Measurements from ENCODE around the gene C2orf15. TPM values are rescaled to one million over a fixed set of nuclear protein-coding genes. Genes with fewer than 3 reads are reported as not detected.

C2orf15 gene
- total RNA-seq, 1 experiment from 2014 or later: 1.5 TPM

- in situ Hi-C loops (cut with HindIII; ENCODE audit: low pct_unique_long_range_greater_than_20kb, low sequenced_read_pairs) (no loop called here), intact Hi-C loops (cut with micrococcal nuclease; ENCODE audit: unreplicated experiment) (no loop called here)
- H3K36me3 ChIP-seq (ENCODE audit: control insufficient read depth, insufficient read depth, low read length): 0 out of 2 replicates have a peak, but pooled peaks cover 5% of the 10 kb centered on the region
- no peaks in the 10 kb centered on the region for H3K9me3 ChIP-seq (ENCODE audit: control insufficient read depth, insufficient read depth, low read depth, low read length)
- no peak overlapping the region for H3K4me3 ChIP-seq (ENCODE audit: low read depth in 2 of 2, low read length in 2 of 2)
- TF ChIP-seq REST (IDR thresholded peaks at IDR 0.05; ENCODE audit: insufficient read depth in 1 of 2, low read depth in 2 of 2, low read length in 1 of 2) (no peak), SIN3A (IDR thresholded peaks at IDR 0.05; ENCODE audit: borderline replicate concordance, insufficient read depth, low read depth, low read length) (no peak), POLR2AphosphoS5 (IDR thresholded peaks at IDR 0.05; ENCODE audit: low read depth, low read length) (no peak), CTCF (IDR thresholded peaks at IDR 0.05) (no peak), TCF7L2 (IDR thresholded peaks at IDR 0.05; ENCODE audit: low read depth, low read length) (no peak)
- peaks cover 14% of the 10 kb centered on the region for H3K4me1 ChIP-seq (ENCODE audit: control insufficient read depth, insufficient read depth, low read length)
- BruUV-seq (replicated peaks): no TSS peak
- no peak for DNase-seq (ENCODE audit: low read depth, low spot score)
- ATAC-seq: no peak
- no peaks in the 10 kb centered on the region for H3K27me3 ChIP-seq (ENCODE audit: control insufficient read depth, insufficient read depth, low read length)
- POLR2A ChIA-PET: no interaction called here
- no peak overlapping the region for H3K27ac ChIP-seq (ENCODE audit: low read length)
- CTCF ChIA-PET: no interaction called here
Observed at GRCh38 chr2:99152199-99152895, 10.8 kb downstream of the C2orf15 start.

- Histone ChIP-seq H3K9me3 (ENCODE audit: control insufficient read depth, insufficient read depth, low read depth, low read length) (no peaks in the 10 kb centered on the region), H3K4me3 (ENCODE audit: low read depth in 2 of 2, low read length in 2 of 2) (peak overlapping the region; percentile 88 to 93), H3K27me3 (ENCODE audit: control insufficient read depth, insufficient read depth, low read length) (no peaks in the 10 kb centered on the region), H3K4me1 (ENCODE audit: control insufficient read depth, insufficient read depth, low read length) (peaks cover 14% of the 10 kb centered on the region), H3K27ac (ENCODE audit: low read length) (peak overlapping the region; percentile 98), H3K36me3 (ENCODE audit: control insufficient read depth, insufficient read depth, low read length) (0 out of 2 replicates have a peak, but pooled peaks cover 5% of the 10 kb centered on the region)
- DNase-seq (ENCODE audit: low read depth, low spot score): peak; percentile 5
- TSS peak; percentile 84 for BruUV-seq (replicated peaks)
- 0 out of 2 replicates have a peak, but pooled peaks have one; percentile 4 for ATAC-seq
- in situ Hi-C loops (cut with HindIII; ENCODE audit: low pct_unique_long_range_greater_than_20kb, low sequenced_read_pairs): no loop called here
- POLR2A ChIA-PET: interaction anchor here (0.6 kb wide), 1 partner anchor 288 kb away, joined by 14 read pairs; no protein-coding TSS in a partner anchor
- intact Hi-C loops (cut with micrococcal nuclease; ENCODE audit: unreplicated experiment): no loop called here
- CTCF ChIA-PET: no interaction called here
- TF ChIP-seq CTCF (IDR thresholded peaks at IDR 0.05) (no peak), TCF7L2 (IDR thresholded peaks at IDR 0.05; ENCODE audit: low read depth, low read length) (no peak), REST (IDR thresholded peaks at IDR 0.05; ENCODE audit: insufficient read depth in 1 of 2, low read depth in 2 of 2, low read length in 1 of 2) (no peak), POLR2AphosphoS5 (IDR thresholded peaks at IDR 0.05; ENCODE audit: low read depth, low read length) (no peak), SIN3A (IDR thresholded peaks at IDR 0.05; ENCODE audit: borderline replicate concordance, insufficient read depth, low read depth, low read length) (no peak)
Observed at GRCh38 chr2:99153921-99154604, 12.6 kb downstream of the C2orf15 start.

Data from Panc1 (cell line).